ENCODE measurements around the gene HAPLN2.
"Not testable (repeated sequence)": the region's sequence is repeated elsewhere in the genome, so short reads cannot be mapped to it uniquely, and the experiment has no call there.

HAPLN2 gene

DNA sequence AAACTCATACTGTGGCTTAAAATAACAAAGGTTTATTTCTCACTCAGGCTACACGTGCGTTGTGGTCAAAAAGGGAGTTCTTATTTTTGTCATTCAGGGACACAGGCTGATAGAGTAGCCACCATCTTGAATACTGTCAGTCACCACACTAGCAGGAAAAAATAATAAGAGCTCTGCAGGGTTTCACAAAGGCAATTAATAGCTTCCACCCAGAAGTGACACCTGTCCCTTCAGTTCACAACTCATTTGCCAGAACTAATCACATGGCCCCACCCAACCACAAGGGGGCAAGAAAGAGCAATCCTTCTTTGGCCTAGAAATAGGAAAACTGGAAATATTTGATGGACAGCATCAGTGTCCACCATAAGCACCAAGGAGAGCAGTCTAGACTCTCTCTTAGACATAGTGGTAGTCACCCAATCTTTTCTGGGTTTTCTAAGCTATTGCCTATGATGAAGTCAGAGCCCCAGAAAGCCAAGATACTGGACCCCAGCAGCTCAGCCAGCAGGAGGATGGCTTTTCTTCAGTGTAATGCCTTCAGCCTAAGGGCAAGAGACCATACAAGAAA, 8.2 kb downstream of the HAPLN2 start:
- TF ChIP-seq, protein P1, sequence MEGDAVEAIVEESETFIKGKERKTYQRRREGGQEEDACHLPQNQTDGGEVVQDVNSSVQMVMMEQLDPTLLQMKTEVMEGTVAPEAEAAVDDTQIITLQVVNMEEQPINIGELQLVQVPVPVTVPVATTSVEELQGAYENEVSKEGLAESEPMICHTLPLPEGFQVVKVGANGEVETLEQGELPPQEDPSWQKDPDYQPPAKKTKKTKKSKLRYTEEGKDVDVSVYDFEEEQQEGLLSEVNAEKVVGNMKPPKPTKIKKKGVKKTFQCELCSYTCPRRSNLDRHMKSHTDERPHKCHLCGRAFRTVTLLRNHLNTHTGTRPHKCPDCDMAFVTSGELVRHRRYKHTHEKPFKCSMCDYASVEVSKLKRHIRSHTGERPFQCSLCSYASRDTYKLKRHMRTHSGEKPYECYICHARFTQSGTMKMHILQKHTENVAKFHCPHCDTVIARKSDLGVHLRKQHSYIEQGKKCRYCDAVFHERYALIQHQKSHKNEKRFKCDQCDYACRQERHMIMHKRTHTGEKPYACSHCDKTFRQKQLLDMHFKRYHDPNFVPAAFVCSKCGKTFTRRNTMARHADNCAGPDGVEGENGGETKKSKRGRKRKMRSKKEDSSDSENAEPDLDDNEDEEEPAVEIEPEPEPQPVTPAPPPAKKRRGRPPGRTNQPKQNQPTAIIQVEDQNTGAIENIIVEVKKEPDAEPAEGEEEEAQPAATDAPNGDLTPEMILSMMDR (IDR thresholded peaks at IDR 0.05; ENCODE audit: low read depth, low read length, missing control alignments) = peak; percentile 75
- no peak for DNase-seq (ENCODE audit: low read depth)
- H3K4me3 ChIP-seq (ENCODE audit: low read depth, low read length) = no peak overlapping the region
- in situ Hi-C loops (cut with HindIII; ENCODE audit: low sequenced_read_pairs) = no loop called here

DNA sequence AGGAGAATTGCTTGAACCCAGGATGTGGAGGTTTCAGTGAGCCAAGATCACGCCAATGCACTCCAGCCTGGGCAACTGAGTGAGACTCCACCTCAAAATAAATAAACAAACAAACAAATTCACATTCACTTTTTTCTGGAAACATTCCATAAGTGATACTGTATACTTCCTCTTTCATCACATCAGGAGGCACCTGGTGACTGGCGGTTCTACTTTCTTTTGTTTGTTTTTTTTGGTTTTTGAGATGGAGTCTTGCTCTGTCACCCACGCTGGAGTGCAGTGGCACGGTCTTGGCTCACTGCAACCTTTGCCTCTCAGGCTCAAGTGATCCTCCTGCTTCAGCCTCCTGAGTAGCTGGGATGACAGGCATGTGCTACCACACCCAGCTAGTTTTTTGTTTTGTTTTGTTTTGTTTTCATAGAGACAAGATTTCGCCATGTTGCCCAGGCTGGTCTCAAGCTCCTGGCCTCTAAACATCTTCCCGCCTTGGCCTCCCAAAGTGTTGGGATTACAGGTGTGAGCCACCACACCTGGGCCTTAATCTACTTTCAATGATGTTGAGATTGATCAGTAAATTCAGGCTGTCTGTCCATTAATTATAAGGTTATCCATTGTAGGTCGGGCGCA, 10.7 kb downstream of the HAPLN2 start:
- H3K4me3 ChIP-seq (ENCODE audit: low read depth, low read length) = no peak overlapping the region
- TF ChIP-seq, protein P1 (IDR thresholded peaks at IDR 0.05; ENCODE audit: low read depth, low read length, missing control alignments) = no peak
- no peak for DNase-seq (ENCODE audit: low read depth)
- in situ Hi-C loops (cut with HindIII; ENCODE audit: low sequenced_read_pairs) = no loop called here

DNA sequence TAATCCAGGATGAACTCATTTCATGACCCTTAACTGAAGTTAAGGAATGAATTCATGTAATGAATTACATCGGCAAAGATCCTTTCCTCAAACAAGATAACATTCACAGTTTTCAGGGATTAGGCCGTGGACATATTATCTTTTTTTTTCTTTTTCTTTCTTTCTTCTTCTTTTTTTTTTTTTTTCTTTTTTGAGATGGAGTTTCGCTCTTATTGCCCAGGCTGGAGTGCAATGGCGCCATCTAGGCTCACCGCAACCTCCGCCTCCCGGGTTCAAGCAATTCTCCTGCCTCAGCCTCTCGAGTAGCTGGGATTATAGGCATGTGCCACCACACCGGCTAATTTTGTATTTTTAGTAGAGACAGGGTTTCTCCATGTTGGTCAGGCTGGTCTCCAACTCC, 11.9 kb downstream of the HAPLN2 start:
- in situ Hi-C loops (cut with HindIII; ENCODE audit: low sequenced_read_pairs); H3K4me3 ChIP-seq (ENCODE audit: low read depth, low read length); DNase-seq (ENCODE audit: low read depth): not testable (repeated sequence)

DNA sequence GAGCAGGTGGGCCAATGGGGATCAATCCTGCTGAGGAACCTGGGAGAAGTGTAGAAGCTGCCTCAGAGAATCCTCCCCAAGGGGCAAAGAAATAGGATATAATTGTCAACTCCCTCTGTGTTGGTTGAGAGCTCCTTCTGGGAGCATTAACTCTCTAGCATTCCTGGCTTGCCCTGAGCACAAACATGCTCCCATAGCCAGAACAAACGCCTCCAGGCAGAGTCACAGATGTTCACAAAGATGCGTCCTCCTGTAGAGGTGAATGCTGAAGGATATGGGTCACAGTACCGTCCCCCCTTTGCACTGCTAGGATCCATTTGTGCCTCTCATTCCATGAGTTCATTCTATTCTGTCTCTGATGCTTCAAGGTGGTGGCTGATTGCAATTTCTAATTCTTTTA, 13.1 kb downstream of the HAPLN2 start:
- TF ChIP-seq, protein P1 (IDR thresholded peaks at IDR 0.05; ENCODE audit: low read depth, low read length, missing control alignments) = no peak
- in situ Hi-C loops (cut with HindIII; ENCODE audit: low sequenced_read_pairs) = no loop called here
- DNase-seq (ENCODE audit: low read depth) = no peak
- H3K4me3 ChIP-seq (ENCODE audit: low read depth, low read length) = no peak overlapping the region

DNA sequence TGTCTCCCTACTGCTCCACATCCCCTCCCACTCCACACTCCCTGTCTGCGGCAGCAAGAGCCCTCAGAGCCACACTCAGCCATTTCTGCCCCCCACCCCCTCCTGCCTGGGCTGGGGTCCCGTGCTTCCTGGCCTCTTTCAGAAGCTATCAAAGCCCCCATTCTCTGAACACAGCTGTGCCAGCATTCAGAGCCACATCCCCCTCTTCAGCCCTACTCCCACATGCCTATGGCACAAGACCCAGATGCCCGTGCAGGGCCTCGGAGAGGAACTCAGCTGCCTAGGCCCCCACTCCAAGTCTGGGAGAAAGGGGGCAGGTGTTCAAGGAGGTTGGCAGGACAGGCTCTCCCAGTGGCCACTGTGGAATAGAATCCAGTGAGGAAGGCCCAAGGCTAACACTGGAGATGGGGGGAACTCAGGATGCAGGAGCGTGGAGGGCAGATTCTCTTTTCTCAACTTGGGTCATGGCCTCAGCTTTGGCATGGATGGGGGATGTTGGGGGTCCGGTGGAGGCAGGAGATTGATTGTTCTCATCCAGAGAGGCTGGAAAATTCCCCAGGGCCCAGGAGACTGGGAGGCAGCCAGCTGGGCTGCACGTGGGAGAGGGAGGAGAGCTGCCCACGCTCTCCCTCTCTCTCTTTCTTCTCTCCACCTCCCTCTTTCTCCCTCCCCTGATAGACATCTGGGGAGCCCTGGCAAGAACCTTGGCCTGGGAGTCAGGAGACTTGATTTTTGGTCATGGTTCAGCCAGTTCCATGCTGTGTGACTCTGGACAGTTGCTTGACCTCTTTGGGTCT, 19.2 kb downstream of the HAPLN2 start:
- no peak overlapping the region for H3K4me3 ChIP-seq (ENCODE audit: low read depth, low read length)
- no peak for DNase-seq (ENCODE audit: low read depth)
- in situ Hi-C loops (cut with HindIII; ENCODE audit: low sequenced_read_pairs) = no loop called here
- TF ChIP-seq, protein P1 (IDR thresholded peaks at IDR 0.05; ENCODE audit: low read depth, low read length, missing control alignments) = no peak

DNA sequence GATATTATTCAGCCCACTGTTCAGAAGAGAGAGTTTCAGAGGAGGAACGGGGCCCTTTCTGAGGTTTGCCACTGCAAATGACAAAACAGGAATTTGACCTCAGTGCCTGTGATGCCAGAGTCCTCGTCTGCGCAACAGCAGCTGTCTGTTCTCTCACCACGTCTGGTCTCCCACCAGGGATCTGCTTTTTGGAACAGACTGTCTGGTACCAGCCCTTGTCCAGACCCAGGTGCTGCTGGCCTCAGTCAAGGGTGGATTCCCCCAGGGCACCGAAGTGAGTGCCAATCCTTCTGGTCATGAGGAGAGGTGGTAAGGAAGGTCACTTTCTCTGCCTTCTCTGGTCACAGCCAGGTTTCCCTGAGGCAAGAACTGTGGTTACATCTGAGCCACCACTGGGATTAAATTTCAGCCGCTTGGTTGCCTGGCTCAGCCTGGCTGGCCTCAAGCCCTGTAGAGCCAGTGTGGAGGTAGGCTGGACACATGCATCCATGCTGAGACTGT, 20.4 kb downstream of the HAPLN2 start:
- DNase-seq (ENCODE audit: low read depth) = no peak
- in situ Hi-C loops (cut with HindIII; ENCODE audit: low sequenced_read_pairs) = no loop called here
- no peak overlapping the region for H3K4me3 ChIP-seq (ENCODE audit: low read depth, low read length)
- TF ChIP-seq, protein P1 (IDR thresholded peaks at IDR 0.05; ENCODE audit: low read depth, low read length, missing control alignments) = no peak

All from astrocyte of the cerebellum (primary cell).